GM10266 (cell line): ENCODE measurements around the gene NT5DC3.

Experiments
- DNase-seq: peaks from one replicate; pipeline ENCODE4 v3.0.0; 2012; ENCODE audit errors: extremely low spot score
- CTCF ChIP-seq: IDR thresholded peaks from 2 replicates; pipeline ENCODE4 v1.5.1; 2012; ENCODE audit warnings: mild to moderate bottlenecking, low read depth; ENCODE audit not compliant: control insufficient read depth, insufficient read depth; ENCODE audit errors: missing control alignments

NT5DC3 gene

DNA sequence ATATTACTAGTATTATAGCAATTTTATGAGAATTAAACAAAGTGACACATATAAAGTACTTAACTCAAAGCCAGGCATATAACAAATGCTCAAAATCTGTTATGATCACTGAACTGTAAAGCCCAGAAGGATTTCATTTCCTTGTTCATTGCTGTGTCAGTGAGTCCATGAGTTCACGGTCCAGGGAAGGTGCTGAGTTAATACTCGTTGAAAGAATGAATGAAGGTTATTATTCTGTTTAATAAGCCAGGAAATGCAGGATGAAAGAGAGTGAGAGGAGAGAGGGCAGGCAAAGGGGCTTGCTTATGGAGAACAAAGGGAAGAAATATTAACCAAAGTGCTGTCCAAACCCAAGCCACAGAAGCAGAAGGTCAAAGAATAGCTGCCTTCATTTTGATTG lies 40.2 kb upstream of the NT5DC3 start:
- DNase-seq, result no peak

GRCh38 chr12:103880299-103881142 lies 39.5 kb upstream of the NT5DC3 start:
- peak; percentile 45 for DNase-seq
- TF ChIP-seq CTCF, result no peak

More for the DNA sequence above, 40.2 kb upstream of the NT5DC3 start:
- TF ChIP-seq CTCF, result no peak

- TF ChIP-seq CTCF, result no peak
Measured at GRCh38 chr12:103879878-103880277, 38.8 kb upstream of the NT5DC3 start.

GRCh38 chr12:103879048-103879692 lies 38.1 kb upstream of the NT5DC3 start:
- TF ChIP-seq CTCF, result no peak

More at GRCh38 chr12:103879878-103880277, 38.8 kb upstream of the NT5DC3 start:
- no peak for DNase-seq

DNA sequence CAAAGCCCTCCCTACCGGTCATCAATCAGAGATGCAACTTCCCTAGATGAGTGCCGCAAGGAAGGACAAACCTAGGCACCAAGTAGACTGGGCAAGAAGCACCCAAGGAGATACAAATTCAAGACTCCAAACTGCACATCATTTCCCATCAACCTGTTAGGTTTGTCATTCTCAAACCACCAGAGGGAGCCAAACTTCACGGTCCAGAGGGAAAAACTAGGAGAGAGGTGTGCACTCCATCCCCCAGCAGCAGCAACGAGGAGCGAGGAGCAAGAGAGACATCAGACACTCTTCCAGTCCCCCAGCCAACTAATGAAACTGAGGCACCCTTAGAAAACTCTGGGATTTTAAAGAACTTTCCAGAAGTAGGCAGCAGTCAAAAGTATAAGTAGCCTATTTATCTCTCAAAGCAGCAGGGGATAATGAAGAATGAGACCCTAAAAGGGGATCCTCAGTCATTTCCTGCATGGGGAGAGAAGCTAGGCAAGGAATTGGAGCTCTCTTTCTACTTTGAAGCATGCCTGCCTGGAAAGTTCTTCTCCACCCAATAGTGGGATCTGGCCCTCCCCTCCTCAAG lies 37.0 kb upstream of the NT5DC3 start:
- peak; percentile 84 for TF ChIP-seq CTCF
- peak; percentile 70 for DNase-seq

More at GRCh38 chr12:103879048-103879692, 38.1 kb upstream of the NT5DC3 start:
- DNase-seq, result no peak

- TF ChIP-seq CTCF, result no peak
- DNase-seq, result no peak
Measured at GRCh38 chr12:103877288-103877687, 36.3 kb upstream of the NT5DC3 start.
